Smooth muscle cell (in vitro differentiated cells): ENCODE results near the gene LMNTD1. TPM values are rescaled to one million over a fixed set of nuclear protein-coding genes. Genes with fewer than 3 reads are reported as not detected.

Experiments used
- DNase-seq: peaks from one replicate; lab custom pipeline; 2025; ENCODE audit not compliant: unreplicated experiment; lab: John Stamatoyannopoulos, UW
- H2AFZ ChIP-seq: fragments of 200-600 bp; sonication (generic); 2 replicates; pipeline ENCODE4 v1.6.0; 2016; ENCODE audit warnings: antibody characterized with exemption, low read depth, mild to moderate bottlenecking
- H3F3A ChIP-seq: fragments of 200-600 bp; sonication (generic); 2 replicates; pipeline ENCODE4 v1.6.0; 2017; ENCODE audit warnings: antibody characterized with exemption, low read depth
- H3K27ac ChIP-seq: fragments of 200-600 bp; sonication (generic); 2 replicates; pipeline ENCODE4 v1.5.1; 2016; ENCODE audit warnings: low read depth, mild to moderate bottlenecking
- H3K27me3 ChIP-seq: fragments of 200-600 bp; sonication (generic); 2 replicates; pipeline ENCODE4 v1.6.1; 2016; ENCODE audit warnings: low read depth, mild to moderate bottlenecking
- H3K36me3 ChIP-seq: fragments of 200-600 bp; sonication (generic); 2 replicates; pipeline ENCODE4 v1.5.1; 2016; ENCODE audit warnings: low read depth
- H3K4me1 ChIP-seq: fragments of 200-600 bp; sonication (generic); 2 replicates; pipeline ENCODE4 v1.5.1; 2016; ENCODE audit warnings: low read depth
- H3K4me2 ChIP-seq: fragments of 200-600 bp; sonication (generic); 2 replicates; pipeline ENCODE4 v1.6.0; 2016; ENCODE audit warnings: mild to moderate bottlenecking
- H3K4me3 ChIP-seq: fragments of 200-600 bp; sonication (generic); 2 replicates; pipeline ENCODE4 v1.5.1; 2016; ENCODE audit warnings: mild to moderate bottlenecking
- H3K79me2 ChIP-seq: fragments of 200-600 bp; sonication (generic); 2 replicates; pipeline ENCODE4 v1.6.0; 2016; ENCODE audit warnings: low read depth, mild to moderate bottlenecking
- H3K9ac ChIP-seq: fragments of 200-600 bp; sonication (generic); 2 replicates; pipeline ENCODE4 v1.6.0; 2016; ENCODE audit warnings: low read depth
- H3K9me3 ChIP-seq: fragments of 200-600 bp; sonication (generic); replicated peaks from 2 replicates; pipeline ENCODE4 v1.5.1; 2016; ENCODE audit warnings: low read depth
- H4K20me1 ChIP-seq: fragments of 200-600 bp; sonication (generic); 2 replicates; pipeline ENCODE4 v1.6.0; 2016; ENCODE audit warnings: low read depth
- WGBS: methylation state at CpG from one replicate; pipeline ENCODE4 v1.1.7; 2016; ENCODE audit warnings: low lambda C conversion rate; 5-methylcytosine and 5-hydroxymethylcytosine counted together
- polyA plus RNA-seq: library from polyadenylated mRNA; unstranded; fragments of >200 nt; fragmentation: Nextera tagmentation; extraction: Ambion mirVana; gene quantifications from 2 replicates; pipeline ENCODE4 v1.2.1, GENCODE V29; 2016
- total RNA-seq: library from RNA; depleted of rRNA; stranded (reverse); fragments of >200 nt; gene quantifications from 2 replicates; pipeline ENCODE4 v1.2.3, GENCODE V29; 2014
- TF ChIP-seq, protein P1 (sequence below): fragments of 200-600 bp; sonication (generic); IDR thresholded peaks from 2 replicates; pipeline ENCODE4 v1.5.1; 2017; ENCODE audit warnings: borderline replicate concordance, mild to moderate bottlenecking, antibody characterized with exemption; ENCODE audit not compliant: insufficient read depth, poor library complexity, severe bottlenecking

The LMNTD1 gene
- total and polyA plus RNA-seq, 2 experiments from 2014 or later = not detected

DNA sequence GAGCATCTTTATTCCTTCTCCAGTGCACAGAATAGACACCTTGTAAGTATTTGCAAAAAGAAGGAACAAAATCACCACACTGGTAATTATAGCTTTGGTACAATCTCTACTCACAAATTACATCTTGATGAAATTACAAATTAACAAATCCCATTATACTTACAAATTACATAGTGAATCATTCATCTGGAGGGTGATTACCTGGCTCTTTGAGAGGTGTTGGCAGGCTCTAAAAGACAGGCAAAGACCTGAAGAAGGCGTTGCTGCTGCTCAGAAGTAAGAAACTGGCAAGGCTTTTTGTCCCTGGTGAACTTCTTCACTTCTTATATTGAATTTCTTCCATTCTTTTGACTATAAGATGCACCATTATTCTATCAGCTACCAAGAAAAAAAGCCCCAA lies 21.7 kb upstream of the LMNTD1 start:
- 86% methylated on average over 1 of the region's 1 CpG for WGBS
- H3K4me3 ChIP-seq = no peak overlapping the region
- TF ChIP-seq, protein P1, sequence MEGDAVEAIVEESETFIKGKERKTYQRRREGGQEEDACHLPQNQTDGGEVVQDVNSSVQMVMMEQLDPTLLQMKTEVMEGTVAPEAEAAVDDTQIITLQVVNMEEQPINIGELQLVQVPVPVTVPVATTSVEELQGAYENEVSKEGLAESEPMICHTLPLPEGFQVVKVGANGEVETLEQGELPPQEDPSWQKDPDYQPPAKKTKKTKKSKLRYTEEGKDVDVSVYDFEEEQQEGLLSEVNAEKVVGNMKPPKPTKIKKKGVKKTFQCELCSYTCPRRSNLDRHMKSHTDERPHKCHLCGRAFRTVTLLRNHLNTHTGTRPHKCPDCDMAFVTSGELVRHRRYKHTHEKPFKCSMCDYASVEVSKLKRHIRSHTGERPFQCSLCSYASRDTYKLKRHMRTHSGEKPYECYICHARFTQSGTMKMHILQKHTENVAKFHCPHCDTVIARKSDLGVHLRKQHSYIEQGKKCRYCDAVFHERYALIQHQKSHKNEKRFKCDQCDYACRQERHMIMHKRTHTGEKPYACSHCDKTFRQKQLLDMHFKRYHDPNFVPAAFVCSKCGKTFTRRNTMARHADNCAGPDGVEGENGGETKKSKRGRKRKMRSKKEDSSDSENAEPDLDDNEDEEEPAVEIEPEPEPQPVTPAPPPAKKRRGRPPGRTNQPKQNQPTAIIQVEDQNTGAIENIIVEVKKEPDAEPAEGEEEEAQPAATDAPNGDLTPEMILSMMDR = no peak
- no peak overlapping the region for H3K27ac ChIP-seq
- H3K27me3 ChIP-seq = no peaks in the 10 kb centered on the region
- no peaks in the 10 kb centered on the region for H3F3A ChIP-seq
- H4K20me1 ChIP-seq = no peaks in the 10 kb centered on the region
- no peaks in the 10 kb centered on the region for H3K4me1 ChIP-seq
- no peak overlapping the region for H3K9ac ChIP-seq
- H3K4me2 ChIP-seq = no peak overlapping the region
- H2AFZ ChIP-seq = no peak overlapping the region
- DNase-seq = no peak
- no peaks in the 10 kb centered on the region for H3K79me2 ChIP-seq
- H3K9me3 ChIP-seq = no peaks in the 10 kb centered on the region
- H3K36me3 ChIP-seq = no peaks in the 10 kb centered on the region

DNA sequence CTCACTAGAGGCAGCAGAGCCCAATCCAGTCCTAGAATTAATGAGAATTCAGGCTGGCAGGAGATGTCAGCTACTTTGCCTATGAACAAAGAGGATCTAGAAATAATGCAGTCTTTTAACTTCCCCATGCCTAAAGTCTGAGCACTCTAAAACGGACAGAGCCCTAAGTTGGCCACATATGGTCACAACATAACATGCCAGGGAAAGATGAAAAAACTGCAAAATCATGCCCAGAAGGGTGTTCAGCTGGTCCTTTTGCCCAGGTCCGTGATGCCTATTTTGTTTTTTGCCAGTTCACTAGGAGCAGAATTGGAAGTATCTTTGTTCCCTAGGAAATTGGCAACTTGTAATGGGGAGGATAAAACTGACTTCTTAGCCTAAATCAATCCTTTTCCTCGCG lies 20.3 kb upstream of the LMNTD1 start:
- WGBS = 83% methylated on average over 4 of the region's 4 CpGs
- Histone ChIP-seq H4K20me1 (no peaks in the 10 kb centered on the region), H3K27me3 (no peaks in the 10 kb centered on the region), H3K27ac (no peak overlapping the region), H3K9me3 (no peaks in the 10 kb centered on the region), H3F3A (no peaks in the 10 kb centered on the region), H3K4me3 (no peak overlapping the region), H3K4me2 (no peak overlapping the region), H2AFZ (peak overlapping the region; percentile 24), H3K4me1 (no peaks in the 10 kb centered on the region), H3K79me2 (no peaks in the 10 kb centered on the region), H3K36me3 (no peaks in the 10 kb centered on the region), H3K9ac (no peak overlapping the region)
- no peak for DNase-seq
- TF ChIP-seq, protein P1 = no peak

DNA sequence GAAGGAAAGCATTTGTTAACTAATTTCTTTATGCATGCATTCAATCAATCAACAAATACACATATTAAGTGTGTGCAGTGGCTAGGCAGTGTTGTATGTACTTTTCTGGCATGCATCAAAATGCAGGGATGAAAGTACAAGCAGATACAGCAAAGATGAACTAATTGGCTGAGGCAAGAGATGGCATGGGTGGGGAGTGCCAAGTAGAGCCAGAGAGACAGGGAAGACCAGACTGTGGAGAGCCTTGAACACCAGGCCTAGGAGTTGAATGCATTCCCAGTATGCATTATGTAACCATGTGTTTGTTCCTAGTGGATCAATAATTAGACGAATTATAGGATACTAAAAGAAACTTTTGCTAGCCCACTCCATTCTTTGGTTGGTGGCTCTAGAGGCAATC lies 17.3 kb upstream of the LMNTD1 start:
- 82% methylated on average over 1 of the region's 1 CpG for WGBS
- Histone ChIP-seq H3K9me3 (no peaks in the 10 kb centered on the region), H3K4me3 (no peak overlapping the region), H3K79me2 (no peaks in the 10 kb centered on the region), H3K4me1 (no peaks in the 10 kb centered on the region), H3K36me3 (no peaks in the 10 kb centered on the region), H3F3A (no peaks in the 10 kb centered on the region), H3K27ac (no peak overlapping the region), H3K9ac (no peak overlapping the region), H4K20me1 (no peaks in the 10 kb centered on the region), H3K4me2 (no peak overlapping the region), H2AFZ (no peak overlapping the region), H3K27me3 (no peaks in the 10 kb centered on the region)
- no peak for DNase-seq
- TF ChIP-seq, protein P1 = no peak

DNA sequence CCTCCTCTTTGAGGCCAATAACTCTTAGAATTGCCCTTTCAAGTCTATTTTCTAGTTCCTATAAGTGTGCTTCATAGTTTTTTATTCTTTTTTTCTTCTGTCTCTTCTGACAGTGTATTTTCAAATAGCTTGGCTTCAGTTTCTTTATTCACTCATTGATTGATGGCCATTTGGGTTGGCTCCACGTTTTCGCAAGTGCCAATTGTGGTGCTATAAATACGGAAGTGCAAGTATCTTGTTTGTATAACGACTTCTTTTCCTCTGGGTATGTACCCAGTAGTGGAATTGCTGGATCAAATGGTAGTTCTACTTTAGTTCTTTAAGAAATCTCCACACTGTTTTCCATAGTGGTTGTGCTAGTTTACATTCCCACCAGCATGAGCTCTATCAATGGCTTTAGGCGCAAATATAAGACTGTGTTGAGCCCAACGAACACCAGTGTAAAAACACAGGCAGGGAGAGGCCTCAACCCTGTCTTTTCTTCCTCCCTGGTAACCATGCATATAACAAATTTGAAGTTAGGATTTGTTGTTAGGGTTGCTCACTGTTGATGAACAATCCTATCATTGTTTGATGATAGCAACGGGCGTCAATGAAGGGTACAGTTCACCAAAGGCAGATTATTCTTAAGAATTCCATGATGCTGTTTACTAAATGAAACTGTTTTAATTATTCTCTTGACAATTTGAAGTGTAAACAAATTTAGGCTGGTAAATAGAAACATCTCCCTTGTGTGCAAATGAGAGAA lies 13.3 kb upstream of the LMNTD1 start:
- Histone ChIP-seq H3K36me3 (no peaks in the 10 kb centered on the region), H3F3A (no peaks in the 10 kb centered on the region), H3K9me3 (no peaks in the 10 kb centered on the region), H3K79me2 (no peaks in the 10 kb centered on the region), H3K4me1 (no peaks in the 10 kb centered on the region), H4K20me1 (no peaks in the 10 kb centered on the region), H3K9ac (no peak overlapping the region), H3K27me3 (no peaks in the 10 kb centered on the region), H2AFZ (no peak overlapping the region), H3K4me3 (no peak overlapping the region), H3K27ac (no peak overlapping the region), H3K4me2 (no peak overlapping the region)
- WGBS = 94% methylated on average over 8 of the region's 8 CpGs
- TF ChIP-seq, protein P1 = no peak
- DNase-seq = no peak
